HL-60 (cell line): ENCODE results near the gene TNRC18.
"Not testable (repeated sequence)": the region's sequence is repeated elsewhere in the genome, so short reads cannot be mapped to it uniquely, and the experiment has no call there.

Source experiments
- DNase-seq, 2 experiments: peaks; one replicate each; pipeline ENCODE4 v3.0.0-alpha.2; 2010 to 2020; ENCODE audit warnings: low read depth in 1 of 2, low spot score in 1 of 2
- H3K27ac ChIP-seq: fragments of 250-450 bp; sonication (Bioruptor Pico); replicated peaks from 2 replicates; pipeline ENCODE4 v1.5.1; 2020; ENCODE audit warnings: mild to moderate bottlenecking, moderate library complexity
- H3K27me3 ChIP-seq: fragments of 250-450 bp; sonication (Bioruptor Pico); 2 replicates; pipeline ENCODE4 v1.5.1; 2021; ENCODE audit warnings: mild to moderate bottlenecking, moderate library complexity; ENCODE audit not compliant: insufficient read depth, poor library complexity, severe bottlenecking
- H3K4me3 ChIP-seq: replicated peaks from 2 replicates; pipeline ENCODE4 v1.5.1; 2011; ENCODE audit warnings: mild to moderate bottlenecking, control low read depth, low read length; ENCODE audit not compliant: insufficient read depth
- GABPA ChIP-seq: IDR thresholded peaks from 2 replicates; pipeline ENCODE4 v1.6.1; 2012; ENCODE audit warnings: low read depth
- POLR2AphosphoS5 ChIP-seq: IDR thresholded peaks from 2 replicates; pipeline ENCODE4 v1.6.1; 2012; ENCODE audit warnings: low read depth
- SPI1 ChIP-seq: IDR thresholded peaks from 2 replicates; pipeline ENCODE4 v1.6.1; 2012; ENCODE audit warnings: low read depth, mild to moderate bottlenecking, borderline replicate concordance
- TF ChIP-seq, protein P1 (sequence below): IDR thresholded peaks from 2 replicates; pipeline ENCODE4 v1.6.1; 2012; ENCODE audit warnings: low read depth; ENCODE audit not compliant: insufficient replicate concordance
- TF ChIP-seq, protein P2 (sequence below): IDR thresholded peaks from one replicate; pipeline ENCODE4 v1.5.1; 2011; ENCODE audit warnings: low read length, control low read depth, inconsistent platforms; ENCODE audit not compliant: insufficient read depth

TNRC18 gene

DNA sequence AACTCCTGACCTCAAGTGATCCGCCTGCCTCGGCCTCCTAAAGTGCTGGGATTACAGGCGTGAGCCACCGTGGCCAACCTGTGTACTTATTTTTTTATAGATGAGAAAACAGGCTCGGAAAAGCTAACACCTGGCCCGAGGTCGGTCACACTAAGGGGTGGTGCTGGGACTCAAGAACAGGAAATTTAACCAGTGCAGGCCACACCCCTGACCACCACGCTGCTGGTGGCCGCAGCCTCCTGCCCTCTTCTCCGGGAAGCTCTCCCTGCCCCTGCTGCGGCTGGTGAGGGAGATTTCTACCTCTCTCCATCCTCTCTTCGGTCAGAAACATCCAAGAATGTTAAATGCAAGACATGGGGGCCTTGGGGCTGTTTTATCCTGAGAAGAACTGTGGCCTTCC lies 63.2 kb downstream of the TNRC18 start:
- DNase-seq: no peak
- Histone ChIP-seq H3K27me3 (no peaks in the 10 kb centered on the region), H3K27ac (no peak overlapping the region), H3K4me3 (no peak overlapping the region)
- TF ChIP-seq GABPA (no peak), SPI1 (no peak), POLR2AphosphoS5 (no peak)
- TF ChIP-seq, protein P1, sequence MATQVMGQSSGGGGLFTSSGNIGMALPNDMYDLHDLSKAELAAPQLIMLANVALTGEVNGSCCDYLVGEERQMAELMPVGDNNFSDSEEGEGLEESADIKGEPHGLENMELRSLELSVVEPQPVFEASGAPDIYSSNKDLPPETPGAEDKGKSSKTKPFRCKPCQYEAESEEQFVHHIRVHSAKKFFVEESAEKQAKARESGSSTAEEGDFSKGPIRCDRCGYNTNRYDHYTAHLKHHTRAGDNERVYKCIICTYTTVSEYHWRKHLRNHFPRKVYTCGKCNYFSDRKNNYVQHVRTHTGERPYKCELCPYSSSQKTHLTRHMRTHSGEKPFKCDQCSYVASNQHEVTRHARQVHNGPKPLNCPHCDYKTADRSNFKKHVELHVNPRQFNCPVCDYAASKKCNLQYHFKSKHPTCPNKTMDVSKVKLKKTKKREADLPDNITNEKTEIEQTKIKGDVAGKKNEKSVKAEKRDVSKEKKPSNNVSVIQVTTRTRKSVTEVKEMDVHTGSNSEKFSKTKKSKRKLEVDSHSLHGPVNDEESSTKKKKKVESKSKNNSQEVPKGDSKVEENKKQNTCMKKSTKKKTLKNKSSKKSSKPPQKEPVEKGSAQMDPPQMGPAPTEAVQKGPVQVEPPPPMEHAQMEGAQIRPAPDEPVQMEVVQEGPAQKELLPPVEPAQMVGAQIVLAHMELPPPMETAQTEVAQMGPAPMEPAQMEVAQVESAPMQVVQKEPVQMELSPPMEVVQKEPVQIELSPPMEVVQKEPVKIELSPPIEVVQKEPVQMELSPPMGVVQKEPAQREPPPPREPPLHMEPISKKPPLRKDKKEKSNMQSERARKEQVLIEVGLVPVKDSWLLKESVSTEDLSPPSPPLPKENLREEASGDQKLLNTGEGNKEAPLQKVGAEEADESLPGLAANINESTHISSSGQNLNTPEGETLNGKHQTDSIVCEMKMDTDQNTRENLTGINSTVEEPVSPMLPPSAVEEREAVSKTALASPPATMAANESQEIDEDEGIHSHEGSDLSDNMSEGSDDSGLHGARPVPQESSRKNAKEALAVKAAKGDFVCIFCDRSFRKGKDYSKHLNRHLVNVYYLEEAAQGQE: no peak
- TF ChIP-seq, protein P2, sequence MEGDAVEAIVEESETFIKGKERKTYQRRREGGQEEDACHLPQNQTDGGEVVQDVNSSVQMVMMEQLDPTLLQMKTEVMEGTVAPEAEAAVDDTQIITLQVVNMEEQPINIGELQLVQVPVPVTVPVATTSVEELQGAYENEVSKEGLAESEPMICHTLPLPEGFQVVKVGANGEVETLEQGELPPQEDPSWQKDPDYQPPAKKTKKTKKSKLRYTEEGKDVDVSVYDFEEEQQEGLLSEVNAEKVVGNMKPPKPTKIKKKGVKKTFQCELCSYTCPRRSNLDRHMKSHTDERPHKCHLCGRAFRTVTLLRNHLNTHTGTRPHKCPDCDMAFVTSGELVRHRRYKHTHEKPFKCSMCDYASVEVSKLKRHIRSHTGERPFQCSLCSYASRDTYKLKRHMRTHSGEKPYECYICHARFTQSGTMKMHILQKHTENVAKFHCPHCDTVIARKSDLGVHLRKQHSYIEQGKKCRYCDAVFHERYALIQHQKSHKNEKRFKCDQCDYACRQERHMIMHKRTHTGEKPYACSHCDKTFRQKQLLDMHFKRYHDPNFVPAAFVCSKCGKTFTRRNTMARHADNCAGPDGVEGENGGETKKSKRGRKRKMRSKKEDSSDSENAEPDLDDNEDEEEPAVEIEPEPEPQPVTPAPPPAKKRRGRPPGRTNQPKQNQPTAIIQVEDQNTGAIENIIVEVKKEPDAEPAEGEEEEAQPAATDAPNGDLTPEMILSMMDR: no peak

DNA sequence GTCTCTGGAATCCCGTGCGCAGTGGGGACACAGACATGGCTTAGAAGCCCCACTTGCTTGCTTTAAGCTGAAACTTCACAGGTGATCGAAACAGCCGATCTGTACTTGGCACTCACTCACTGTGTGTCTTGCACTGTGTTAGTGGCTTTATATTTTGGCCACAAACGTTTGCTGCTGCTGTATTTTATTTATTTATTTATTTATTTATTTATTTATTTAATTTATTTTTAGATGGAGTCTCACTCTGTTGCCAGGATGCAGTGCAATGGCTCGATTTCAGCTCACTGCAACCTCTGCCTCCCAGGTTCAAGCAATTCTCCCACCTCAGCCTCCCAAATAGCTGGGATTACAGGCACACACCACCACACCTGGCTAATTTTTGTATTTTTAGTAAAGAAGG lies 63.6 kb downstream of the TNRC18 start:
- not testable (repeated sequence) for H3K27me3 ChIP-seq, H3K4me3 ChIP-seq, H3K27ac ChIP-seq, DNase-seq

DNA sequence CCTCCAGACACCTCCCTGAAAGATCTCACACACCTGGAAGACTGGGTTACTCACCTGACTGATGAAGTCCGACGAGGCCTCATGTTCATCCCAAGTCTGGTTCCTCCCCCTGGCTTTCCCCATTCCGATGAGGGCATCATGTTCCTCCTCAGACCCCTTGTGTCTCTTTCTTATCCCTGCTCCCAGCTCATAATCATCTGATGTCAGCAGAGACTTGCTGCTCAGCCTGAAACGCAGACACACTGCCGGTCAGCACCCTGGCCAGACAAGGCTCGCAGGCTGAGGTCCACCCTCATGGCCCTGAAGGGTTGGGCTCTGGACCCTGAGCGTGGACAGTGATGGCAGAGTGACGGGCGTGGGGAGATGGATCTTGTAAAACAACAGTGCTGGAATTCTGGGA lies 64.3 kb downstream of the TNRC18 start:
- Histone ChIP-seq H3K27me3 (no peaks in the 10 kb centered on the region), H3K4me3 (no peak overlapping the region), H3K27ac (no peak overlapping the region)
- no peak for DNase-seq
- TF ChIP-seq GABPA (no peak), POLR2AphosphoS5 (no peak), SPI1 (no peak)
- TF ChIP-seq, protein P1: no peak
- TF ChIP-seq, protein P2: no peak

DNA sequence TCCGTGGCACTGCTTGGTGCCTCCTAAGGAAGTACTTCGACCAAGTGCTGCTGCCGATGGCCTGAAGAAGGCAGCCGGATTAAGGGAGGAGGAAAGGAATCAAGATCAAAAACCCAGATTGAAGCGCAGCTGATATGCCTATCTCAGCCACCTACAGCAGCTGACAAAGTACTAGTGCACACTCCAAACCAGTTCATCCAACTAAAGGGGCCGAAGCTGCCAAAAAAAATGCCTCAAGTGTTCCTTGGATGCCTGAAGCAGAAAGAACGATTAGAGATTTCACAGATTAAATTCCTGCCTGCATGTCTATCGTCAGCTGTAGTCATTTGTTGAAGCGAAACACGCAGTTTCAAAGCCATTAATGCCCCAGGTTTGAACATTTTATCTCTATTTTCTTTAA lies 65.7 kb downstream of the TNRC18 start:
- H3K27me3 ChIP-seq: no peaks in the 10 kb centered on the region
- no peak overlapping the region for H3K4me3 ChIP-seq
- DNase-seq: no peak
- no peak overlapping the region for H3K27ac ChIP-seq
- TF ChIP-seq GABPA (no peak), POLR2AphosphoS5 (no peak), SPI1 (no peak)
- TF ChIP-seq, protein P2: no peak
- TF ChIP-seq, protein P1: no peak
